SK-N-SH (cell line): ENCODE measurements around the gene ANKRD18B. TPM values are rescaled to one million over a fixed set of nuclear protein-coding genes. Genes with fewer than 3 reads are reported as not detected.
"Not testable (repeated sequence)": the region's sequence is repeated elsewhere in the genome, so short reads cannot be mapped to it uniquely, and the experiment has no call there.

ENCODE experiments used
- CTCF ChIA-PET: fragments of 300-600, 350-600 bp; formaldehyde crosslinking; extraction: SDS; loops from one replicate; lab custom pipeline; 2021; lab: Yijun Ruan, JAX
- POLR2A ChIA-PET: fragments of 350-600 bp; sonication (Branson Sonifier 250); formaldehyde crosslinking; extraction: SDS; loops from one replicate; lab custom pipeline; 2020; ENCODE audit warnings: antibody characterized with exemption, inconsistent platforms; lab: Yijun Ruan, JAX
- DNase-seq: peaks from one replicate; pipeline ENCODE4 v3.0.0; 2012
- H2AFZ ChIP-seq: fragments of 200-600 bp; sonication (generic); 2 replicates; pipeline ENCODE4 v1.8.1; 2016; ENCODE audit warnings: antibody characterized with exemption, mild to moderate bottlenecking, low read depth
- H3F3A ChIP-seq: fragments of 200-600 bp; sonication (generic); replicated peaks from 2 replicates; pipeline ENCODE3; 2016; ENCODE audit warnings: antibody characterized with exemption, mild to moderate bottlenecking; ENCODE audit not compliant: insufficient read depth
- H3K27ac ChIP-seq, 2 experiments: fragments of 200-500 bp in 1 of 2; fragments of 200-600 bp in 1 of 2; sonication (Bioruptor generic) in 1 of 2; sonication (generic), shearing (Covaris generic) in 1 of 2; 2 replicates each; pipeline versions ENCODE4 v1.5.1 to v1.6.1; 2014 to 2016; ENCODE audit warnings: low read depth in 2 of 2, inconsistent platforms in 1 of 2, low read length in 1 of 2, mild to moderate bottlenecking in 1 of 2, mixed read lengths in 1 of 2
- H3K27me3 ChIP-seq: fragments of 200-600 bp; sonication (generic), shearing (Covaris generic); 2 replicates; pipeline ENCODE4 v1.6.1; 2016; ENCODE audit warnings: mixed run types; ENCODE audit not compliant: insufficient read depth
- H3K36me3 ChIP-seq, 2 experiments: fragments of 200-500 bp in 1 of 2; fragments of 200-600 bp in 1 of 2; sonication (Bioruptor generic) in 1 of 2; sonication (generic) in 1 of 2; replicated peaks in 1 of 2; 2 replicates each; pipeline versions ENCODE3 to v1.5.1; 2014 to 2016; ENCODE audit warnings: low read length in 1 of 2, mild to moderate bottlenecking in 1 of 2; ENCODE audit not compliant: insufficient read depth in 2 of 2, control insufficient read depth in 1 of 2
- H3K4me1 ChIP-seq, 2 experiments: fragments of 200-500 bp in 1 of 2; fragments of 200-600 bp in 1 of 2; sonication (Bioruptor generic) in 1 of 2; sonication (generic), shearing (Covaris generic) in 1 of 2; 2 replicates each; pipeline versions ENCODE4 v1.5.1 to v1.6.1; 2014 to 2016; ENCODE audit warnings: low read depth in 1 of 2, low read length in 1 of 2, mixed run types in 1 of 2; ENCODE audit not compliant: insufficient read depth in 2 of 2, control insufficient read depth in 1 of 2
- H3K4me2 ChIP-seq: fragments of 200-600 bp; sonication (generic), shearing (Covaris generic); 2 replicates; pipeline ENCODE4 v1.6.1; 2017; ENCODE audit warnings: mixed run types
- H3K4me3 ChIP-seq, 2 experiments: fragments of 200-500 bp in 1 of 2; fragments of 200-600 bp in 1 of 2; sonication (Bioruptor generic) in 1 of 2; sonication (generic), shearing (Covaris generic) in 1 of 2; 2 replicates each; pipeline versions ENCODE4 v1.5.1 to v1.8.1; 2014 to 2016; ENCODE audit warnings: low read depth in 2 of 2, inconsistent platforms in 1 of 2, low read length in 1 of 2, mild to moderate bottlenecking in 1 of 2, mixed read lengths in 1 of 2, moderate library complexity in 1 of 2
- H3K79me2 ChIP-seq: fragments of 200-600 bp; sonication (generic); 2 replicates; pipeline ENCODE4 v1.8.1; 2017; ENCODE audit warnings: mild to moderate bottlenecking; ENCODE audit not compliant: insufficient read depth
- H3K9ac ChIP-seq: fragments of 200-600 bp; sonication (generic); 2 replicates; pipeline ENCODE4 v1.6.1; 2017; ENCODE audit warnings: mixed run types
- H3K9me2 ChIP-seq: fragments of 200-600 bp; sonication (generic); 2 replicates; pipeline ENCODE4 v1.6.1; 2017; ENCODE audit warnings: mixed run types
- H3K9me3 ChIP-seq: fragments of 200-600 bp; sonication (generic); 2 replicates; pipeline ENCODE4 v1.6.1; 2017; ENCODE audit warnings: mixed run types, mild to moderate bottlenecking, moderate library complexity
- H4K20me1 ChIP-seq: fragments of 200-600 bp; sonication (generic); 2 replicates; pipeline ENCODE4 v1.6.1; 2017; ENCODE audit warnings: mild to moderate bottlenecking, mixed run types; ENCODE audit not compliant: insufficient read depth
- CTCF ChIP-seq: fragments of 200-600 bp; sonication (generic); IDR thresholded peaks from 2 replicates; pipeline ENCODE4 v1.6.1; 2017; ENCODE audit warnings: antibody characterized with exemption, mild to moderate bottlenecking, moderate library complexity
- GATA2 ChIP-seq: sonication (generic); formaldehyde crosslinking; IDR thresholded peaks from 2 replicates; pipeline ENCODE4 v1.5.0; 2020; ENCODE audit warnings: mild to moderate bottlenecking, missing genetic modification reagents
- RAD21 ChIP-seq: IDR thresholded peaks from 2 replicates; pipeline ENCODE4 v1.6.1; 2012; ENCODE audit warnings: mild to moderate bottlenecking, low read length
- WGBS: methylation state at CpG from one replicate; pipeline ENCODE4 v1.1.6; 2017; ENCODE audit warnings: low lambda C conversion rate; 5-methylcytosine and 5-hydroxymethylcytosine counted together
- polyA plus RNA-seq, 3 experiments: library from polyadenylated mRNA; depleted of rRNA; stranded (reverse); fragments of >200 nt; gene quantifications; 2 replicates each; pipeline ENCODE4 v1.2.3, GENCODE V29; 2012

The ANKRD18B gene
- polyA plus RNA-seq, 1 of the 3 experiments (the other 2 are of a cell fraction): 2.3 TPM

GRCh38 chr9:33600911-33601310 is 76.9 kb downstream of the ANKRD18B start:
- H3K27me3 ChIP-seq, DNase-seq, H3K36me3 ChIP-seq, H2AFZ ChIP-seq, H4K20me1 ChIP-seq, CTCF ChIA-PET, H3K9ac ChIP-seq, H3K9me3 ChIP-seq, H3K9me2 ChIP-seq, H3K27ac ChIP-seq, POLR2A ChIA-PET, H3K79me2 ChIP-seq, H3K4me2 ChIP-seq, H3F3A ChIP-seq, H3K4me3 ChIP-seq, H3K4me1 ChIP-seq: not testable (repeated sequence)
- 95% methylated on average over 7 of the region's 32 CpGs for WGBS

GRCh38 chr9:33604249-33604648 is 80.2 kb downstream of the ANKRD18B start:
- CTCF ChIA-PET: interaction anchor here (1.5 to 2.1 kb wide), 2 partner anchors 20 to 118 kb away, joined by 6 to 11 read pairs; no protein-coding TSS in a partner anchor
- H2AFZ ChIP-seq, H3K4me2 ChIP-seq, H3K4me1 ChIP-seq, POLR2A ChIA-PET, H3F3A ChIP-seq, H3K4me3 ChIP-seq, H3K9ac ChIP-seq, H3K9me3 ChIP-seq, H4K20me1 ChIP-seq, H3K27me3 ChIP-seq, H3K27ac ChIP-seq, H3K79me2 ChIP-seq, DNase-seq, H3K36me3 ChIP-seq, H3K9me2 ChIP-seq: not testable (repeated sequence)
- peak; percentile 20; the same call in 1 of the 2 replicates for TF ChIP-seq CTCF
- TF ChIP-seq RAD21: peak; percentile 14; the same call in 1 of the 2 replicates
- 50% methylated on average over 2 of the region's 3 CpGs for WGBS

GRCh38 chr9:33604936-33605335 is 80.9 kb downstream of the ANKRD18B start:
- H3K79me2 ChIP-seq, H3K9ac ChIP-seq, H3K36me3 ChIP-seq, H3K4me3 ChIP-seq, H2AFZ ChIP-seq, H3K27ac ChIP-seq, H3K4me2 ChIP-seq, DNase-seq, POLR2A ChIA-PET, H3F3A ChIP-seq, H4K20me1 ChIP-seq, H3K4me1 ChIP-seq, H3K27me3 ChIP-seq, H3K9me3 ChIP-seq, H3K9me2 ChIP-seq: not testable (repeated sequence)
- 79% methylated on average over 4 of the region's 4 CpGs for WGBS
- CTCF ChIA-PET: interaction anchor here (1.5 to 2.1 kb wide), 2 partner anchors 19 to 117 kb away, joined by 6 to 11 read pairs; no protein-coding TSS in a partner anchor

- Histone ChIP-seq H3K4me2 (no peak overlapping the region), H2AFZ (no peak overlapping the region), H3K9me2 (no peaks in the 10 kb centered on the region), H3K79me2 (no peaks in the 10 kb centered on the region), H3K27me3 (no peaks in the 10 kb centered on the region), H3K9me3 (no peaks in the 10 kb centered on the region), H3K27ac (no peak overlapping the region), H3K36me3 (no peaks in the 10 kb centered on the region), H3K4me3 (no peak overlapping the region), H4K20me1 (no peaks in the 10 kb centered on the region), H3K4me1 (no peaks in the 10 kb centered on the region), H3F3A (no peaks in the 10 kb centered on the region), H3K9ac (no peak overlapping the region)
- POLR2A ChIA-PET: no interaction called here
- 52% methylated on average over 1 of the region's 1 CpG for WGBS
- DNase-seq: no peak
- TF ChIP-seq GATA2 (CRISPR knock-in tag): no peak
- CTCF ChIA-PET: interaction anchor here (1.9 to 3.7 kb wide), 3 partner anchors 12 to 111 kb away, joined by 8 to 17 read pairs (median 10); no protein-coding TSS in a partner anchor
Observed at GRCh38 chr9:33611358-33611757, 87.3 kb downstream of the ANKRD18B start.

- DNase-seq, H3K27ac ChIP-seq, H4K20me1 ChIP-seq, H3K9me3 ChIP-seq, H3K4me1 ChIP-seq, H3K4me3 ChIP-seq, H3K36me3 ChIP-seq, H3F3A ChIP-seq, H3K27me3 ChIP-seq, H3K9me2 ChIP-seq, H3K4me2 ChIP-seq, POLR2A ChIA-PET, H3K79me2 ChIP-seq, H2AFZ ChIP-seq, H3K9ac ChIP-seq: not testable (repeated sequence)
- CTCF ChIA-PET: interaction anchor here (1.9 to 3.7 kb wide), 2 partner anchors 11 to 110 kb away, joined by 10 to 17 read pairs; no protein-coding TSS in a partner anchor
- 55% methylated on average over 2 of the region's 2 CpGs for WGBS
Observed at GRCh38 chr9:33612410-33612809, 88.4 kb downstream of the ANKRD18B start.
